Activated effector memory CD4-positive, alpha-beta T cell treated with anti-CD3 and anti-CD28 coated beads, Interleukin-2, amount 50 U/mL, for 16 hours (primary cell): ENCODE data around the gene SNRPD2.
A peak's percentile ranks its signal among the peaks of the same experiment; 100 is the strongest.

Experiments
- DNase-seq: peaks from one replicate; pipeline ENCODE4 v3.0.0-alpha.2; 2020

The SNRPD2 gene

DNA sequence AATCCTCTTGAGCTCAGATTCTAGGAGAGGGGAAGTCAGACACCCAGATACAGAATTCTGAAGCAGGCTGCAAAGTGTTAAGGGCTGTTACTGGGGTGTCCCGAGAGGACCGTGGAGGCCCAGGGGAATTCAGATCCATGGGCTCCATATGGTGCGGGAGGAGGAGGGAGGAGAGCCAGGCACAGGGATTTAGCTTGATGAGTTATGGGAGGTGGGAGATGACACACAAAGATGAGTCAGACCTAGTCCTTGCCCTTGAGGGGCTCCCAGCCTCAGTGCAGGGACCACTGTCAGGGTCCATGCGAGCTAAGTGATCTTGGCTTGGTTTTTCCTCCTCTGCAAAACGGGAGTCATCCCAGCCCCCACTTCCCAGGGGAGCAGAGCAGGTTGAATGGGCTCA, 38.1 kb downstream of the SNRPD2 start:
- DNase-seq, result no peak

DNA sequence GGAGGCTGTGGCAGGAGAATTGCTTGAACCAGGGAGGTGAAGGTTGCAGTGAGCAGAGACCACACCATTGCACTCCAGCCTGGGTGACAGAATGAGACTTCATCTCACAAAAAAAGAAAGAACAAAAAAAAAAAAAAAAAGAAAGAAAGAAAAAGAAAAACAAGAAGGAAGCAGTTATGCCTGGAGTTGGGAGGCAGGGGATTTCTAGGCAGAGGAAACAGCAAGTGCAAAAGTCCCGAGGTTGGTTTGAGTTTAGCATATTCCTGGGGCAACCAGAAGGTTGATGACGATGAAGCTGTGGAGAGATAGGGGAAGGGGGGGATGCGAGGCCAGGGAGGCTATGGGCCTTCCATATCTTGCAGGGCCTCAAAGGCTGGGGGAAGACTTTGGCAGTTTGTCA, 41.0 kb downstream of the SNRPD2 start:
- no peak for DNase-seq

DNA sequence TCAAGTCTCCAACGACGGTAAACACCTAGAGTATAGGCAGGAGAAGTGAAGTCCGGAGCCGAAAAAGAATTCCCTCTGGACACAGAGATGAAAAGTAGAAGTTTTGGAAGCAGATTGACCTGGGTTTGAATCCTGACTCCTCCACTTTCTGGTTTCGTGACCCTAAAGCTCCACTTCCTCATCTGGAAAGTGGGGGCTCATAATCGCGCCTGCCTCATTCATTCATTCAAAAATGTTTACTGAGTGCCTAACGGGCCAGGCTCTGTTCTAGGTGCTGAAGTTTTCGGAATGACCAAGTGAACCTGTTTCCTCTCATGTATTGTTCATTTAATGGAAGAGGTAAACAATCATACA, 45.4 kb downstream of the SNRPD2 start:
- DNase-seq, result no peak

DNA sequence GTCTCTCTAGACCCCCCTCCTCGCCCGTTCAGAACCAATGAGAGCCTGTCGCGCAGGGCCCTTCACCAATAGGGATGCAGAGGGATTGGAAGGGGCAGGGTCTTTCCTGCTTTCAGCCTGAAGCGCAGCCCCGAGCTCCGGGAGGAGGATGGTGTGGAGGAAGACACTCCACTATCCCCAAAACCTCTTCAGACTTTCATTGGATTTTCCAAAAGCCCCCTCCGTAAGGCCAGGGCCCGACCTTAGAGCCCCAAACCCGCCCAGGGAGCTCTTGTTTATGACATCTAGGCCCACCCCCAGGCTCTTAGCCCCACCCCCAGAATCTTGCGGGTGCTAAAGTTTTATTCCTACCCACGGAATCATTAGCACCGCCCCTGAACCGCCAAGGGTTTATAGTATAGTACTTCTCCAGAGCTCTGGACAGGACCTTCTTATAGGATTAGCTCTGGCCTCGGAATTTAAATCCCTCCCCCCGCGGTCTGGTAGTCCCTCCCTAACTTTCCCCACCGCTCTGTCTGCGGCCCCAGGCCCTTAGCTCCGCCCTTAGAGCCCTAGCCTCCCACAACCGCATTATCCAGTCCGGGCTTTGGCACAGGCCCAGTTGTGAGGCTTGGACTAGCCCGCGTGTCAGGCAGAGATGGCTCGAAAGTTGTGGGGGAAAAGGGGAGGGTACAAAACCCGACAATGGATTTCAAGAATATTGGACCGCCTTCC, 46.0 kb downstream of the SNRPD2 start:
- DNase-seq, result peak; percentile 91

DNA sequence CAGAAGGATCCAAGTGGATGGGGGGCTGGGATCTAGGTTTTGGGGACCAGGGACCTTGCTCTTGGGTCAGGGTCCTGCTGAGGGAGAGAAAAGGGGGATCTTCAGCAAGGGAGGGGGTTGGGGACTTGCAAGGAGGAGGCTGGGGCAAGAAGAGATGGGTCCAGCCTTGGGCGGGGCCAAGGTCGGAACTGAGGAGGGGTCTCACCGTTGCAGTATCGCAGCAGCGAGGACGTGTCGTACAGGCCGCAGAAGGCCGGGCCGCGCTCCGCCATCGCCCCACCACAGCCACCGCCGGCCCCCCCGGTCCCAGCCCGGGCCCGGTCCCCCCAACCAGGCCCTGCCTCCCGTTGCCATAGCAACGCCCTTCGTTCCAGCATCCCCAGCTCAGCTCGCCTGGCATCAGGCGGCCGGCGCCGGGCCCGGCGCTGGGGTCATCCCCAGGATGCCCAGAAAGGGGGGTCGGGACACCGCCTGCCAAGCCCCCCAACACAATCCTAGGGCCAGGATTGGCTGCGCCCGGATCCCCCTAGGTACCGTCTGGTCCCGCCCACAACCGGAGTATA, 46.6 kb downstream of the SNRPD2 start:
- no peak for DNase-seq

DNA sequence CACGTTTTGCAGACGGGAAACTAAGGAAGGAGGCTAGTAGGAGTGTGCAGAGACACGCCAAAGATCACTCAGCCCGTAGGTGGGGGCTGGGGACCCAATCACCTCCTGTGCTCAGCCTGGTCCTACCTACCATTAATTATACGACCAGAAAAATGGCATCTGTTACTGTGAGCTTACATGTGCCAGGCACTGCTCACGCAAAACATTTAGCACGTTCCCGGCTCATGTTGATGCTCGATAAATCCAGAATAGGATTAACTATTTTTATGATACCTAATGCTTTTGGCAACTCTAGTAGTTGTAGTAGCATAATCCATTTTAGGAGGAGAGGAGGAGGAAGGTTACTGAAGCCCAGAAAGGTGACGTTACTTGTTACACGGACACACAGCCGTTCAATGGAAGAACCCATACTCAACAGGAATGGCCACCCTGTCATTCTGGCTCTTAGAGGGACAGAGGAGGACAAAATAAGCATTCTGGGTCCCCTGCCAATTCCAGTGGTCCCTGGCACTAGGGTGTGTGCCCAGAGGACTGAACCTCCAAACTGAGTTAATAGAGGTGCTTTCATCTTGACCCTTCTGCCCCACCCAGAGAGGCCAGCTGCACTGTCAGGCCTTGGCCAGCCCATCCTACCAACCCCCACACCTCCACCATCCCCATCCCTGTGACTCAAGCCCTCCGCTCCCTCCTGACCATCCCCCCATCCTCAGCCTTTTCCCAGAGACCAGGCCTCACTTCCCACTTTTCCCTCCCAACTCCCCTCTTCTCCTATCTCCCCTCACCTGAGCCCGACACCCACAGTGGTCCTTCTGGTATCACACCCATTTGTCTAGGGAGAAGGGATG, 47.6 kb downstream of the SNRPD2 start:
- no peak for DNase-seq

DNA sequence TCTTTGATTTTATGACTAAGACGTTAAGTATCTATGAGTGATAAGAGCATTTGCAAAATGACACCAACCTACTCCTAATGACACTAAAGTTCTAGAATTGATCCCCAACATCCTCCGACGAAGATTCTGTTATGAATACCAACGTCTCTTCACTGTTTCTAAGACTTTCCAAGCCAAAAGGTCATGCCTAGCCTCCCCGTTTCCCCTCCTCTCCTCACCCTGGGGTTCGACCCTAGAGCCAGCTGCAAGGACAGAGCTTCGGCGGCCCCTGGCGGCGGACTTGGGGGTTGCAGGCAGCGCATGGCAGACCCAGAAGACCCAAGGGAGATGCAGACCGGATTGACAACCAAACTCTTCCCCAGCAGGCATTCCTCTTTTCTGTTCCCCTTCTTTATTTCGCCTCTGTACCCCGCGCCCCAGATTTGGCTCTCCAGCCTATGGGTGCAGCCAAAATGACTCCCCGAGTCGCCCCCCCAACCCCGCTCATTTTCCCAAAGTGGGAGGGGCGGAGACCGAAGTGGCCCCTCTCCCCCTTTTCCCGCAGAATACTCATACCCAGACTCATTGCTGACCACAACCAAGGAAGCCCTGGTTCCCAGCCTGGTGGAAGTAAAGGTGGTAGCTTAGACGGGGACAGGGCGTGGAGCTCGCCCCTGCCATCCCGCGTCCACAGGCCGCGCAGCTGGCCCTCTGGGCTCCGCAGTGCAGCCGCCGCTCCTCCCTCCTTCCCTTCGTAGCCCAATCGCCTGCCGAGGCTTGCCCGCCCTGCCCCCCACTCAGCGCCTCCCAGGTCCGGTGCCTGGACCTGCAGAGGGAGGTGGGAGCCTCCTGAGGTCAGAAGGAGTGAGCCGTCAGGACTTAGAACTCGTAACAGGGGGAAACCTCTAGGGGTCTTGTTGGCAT, 48.5 kb downstream of the SNRPD2 start:
- DNase-seq, result peak; percentile 97

DNA sequence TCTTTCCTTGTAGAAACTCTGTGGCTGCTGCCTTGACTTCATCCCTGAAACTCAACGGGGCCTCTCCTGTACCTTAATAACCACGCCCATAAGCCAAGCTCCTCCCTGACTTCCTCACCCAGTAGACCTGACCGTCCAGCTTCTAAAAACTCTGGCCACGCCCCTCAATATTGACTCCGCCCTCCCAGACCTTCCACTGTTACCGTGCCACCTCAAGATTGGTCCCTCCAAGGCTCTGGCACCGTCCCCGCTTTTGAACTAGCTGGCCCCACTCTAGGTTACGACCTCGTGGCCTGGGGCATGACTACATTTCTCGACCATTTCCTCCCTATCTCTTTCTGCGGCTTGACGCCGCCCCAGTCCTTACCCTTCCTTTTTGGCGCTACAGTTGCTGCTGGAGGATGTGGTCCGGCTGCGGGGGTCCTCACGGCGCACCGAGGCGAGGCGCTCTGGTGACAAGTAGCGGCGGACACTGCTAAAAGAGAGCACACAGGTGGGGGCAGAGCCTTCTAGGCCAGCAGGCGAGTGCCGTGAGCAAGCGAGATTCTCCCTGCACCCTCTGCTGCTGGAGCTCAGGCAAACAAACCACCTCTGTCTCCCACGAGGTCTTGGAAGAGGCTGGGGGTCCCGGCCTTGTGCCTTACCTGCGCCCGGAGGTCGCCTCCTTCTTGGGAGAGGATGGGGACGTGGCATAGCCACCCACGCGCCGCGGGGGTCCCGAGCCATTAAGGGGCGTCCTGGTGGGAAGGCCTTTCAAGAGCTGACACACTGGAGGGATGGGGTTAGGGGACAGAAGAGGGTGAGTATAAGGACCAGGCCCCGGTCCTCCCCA, 50.3 kb downstream of the SNRPD2 start:
- DNase-seq, result peak; percentile 90

DNA sequence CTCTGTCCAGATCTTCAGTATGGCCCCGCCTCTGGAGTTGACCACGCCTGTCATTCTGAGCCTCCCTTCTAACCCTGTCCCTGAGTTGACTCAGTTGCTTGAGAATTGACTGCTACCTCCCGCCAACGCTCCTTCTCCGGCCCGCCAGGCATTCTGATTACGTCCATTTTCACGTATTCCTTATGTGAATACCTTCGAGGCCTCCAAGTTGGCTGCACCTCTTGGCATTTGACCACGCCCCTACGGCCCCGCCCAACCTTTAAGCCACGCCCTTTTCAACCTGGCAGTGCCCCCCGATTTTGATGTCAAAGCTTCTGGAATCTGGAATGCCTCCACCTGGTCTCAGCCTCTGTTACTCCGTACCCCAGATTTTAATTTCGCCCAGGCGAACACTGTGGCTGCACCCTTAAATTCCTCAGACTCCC, 50.9 kb downstream of the SNRPD2 start:
- DNase-seq, result peak; percentile 77

DNA sequence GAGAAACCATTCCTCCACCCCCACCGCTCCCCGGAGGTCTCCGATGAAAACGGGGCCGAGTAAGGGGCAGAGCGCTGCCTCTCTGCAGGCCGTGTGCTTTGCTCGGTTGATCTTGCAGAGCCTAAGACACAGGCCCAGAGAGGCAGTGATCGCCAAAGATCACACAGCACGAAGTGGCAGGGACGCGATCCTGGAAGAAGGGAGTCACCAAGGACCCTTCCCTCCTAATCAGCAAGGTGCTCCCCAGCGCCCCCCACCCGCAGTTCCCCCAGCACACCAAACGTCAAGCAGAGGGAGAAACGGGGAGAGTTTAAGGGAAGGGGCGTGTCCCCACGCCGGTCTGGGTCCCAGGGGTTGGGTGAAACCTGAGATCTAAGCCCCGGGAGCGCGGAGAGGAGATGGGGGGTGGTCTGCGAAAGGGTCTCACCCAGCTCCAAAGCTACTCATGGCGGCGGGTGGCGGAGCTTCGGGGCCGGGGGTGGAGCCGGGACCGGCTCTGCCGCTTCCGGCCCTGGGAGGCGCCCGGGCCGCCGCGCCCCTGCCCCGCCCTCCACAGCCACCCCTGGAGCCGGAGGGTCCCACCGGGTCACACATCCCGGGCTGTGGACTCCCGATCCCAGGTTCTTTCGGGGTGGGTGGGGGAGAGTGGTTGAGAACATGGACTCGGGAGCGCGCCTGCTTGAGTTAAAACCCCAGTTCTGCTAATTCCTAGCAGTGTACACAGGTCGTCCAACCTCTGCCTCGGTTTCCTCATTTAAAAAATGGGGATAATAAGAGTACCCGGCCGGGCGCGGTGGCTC, 52.6 kb downstream of the SNRPD2 start, which contains the start of gene EML2:
TSS of gene EML2 (minus strand) at position 468 of the 800 bp plus-strand sequence. CDS start at position 447, 21 bp downstream.
- peak; percentile 88 for DNase-seq

DNA sequence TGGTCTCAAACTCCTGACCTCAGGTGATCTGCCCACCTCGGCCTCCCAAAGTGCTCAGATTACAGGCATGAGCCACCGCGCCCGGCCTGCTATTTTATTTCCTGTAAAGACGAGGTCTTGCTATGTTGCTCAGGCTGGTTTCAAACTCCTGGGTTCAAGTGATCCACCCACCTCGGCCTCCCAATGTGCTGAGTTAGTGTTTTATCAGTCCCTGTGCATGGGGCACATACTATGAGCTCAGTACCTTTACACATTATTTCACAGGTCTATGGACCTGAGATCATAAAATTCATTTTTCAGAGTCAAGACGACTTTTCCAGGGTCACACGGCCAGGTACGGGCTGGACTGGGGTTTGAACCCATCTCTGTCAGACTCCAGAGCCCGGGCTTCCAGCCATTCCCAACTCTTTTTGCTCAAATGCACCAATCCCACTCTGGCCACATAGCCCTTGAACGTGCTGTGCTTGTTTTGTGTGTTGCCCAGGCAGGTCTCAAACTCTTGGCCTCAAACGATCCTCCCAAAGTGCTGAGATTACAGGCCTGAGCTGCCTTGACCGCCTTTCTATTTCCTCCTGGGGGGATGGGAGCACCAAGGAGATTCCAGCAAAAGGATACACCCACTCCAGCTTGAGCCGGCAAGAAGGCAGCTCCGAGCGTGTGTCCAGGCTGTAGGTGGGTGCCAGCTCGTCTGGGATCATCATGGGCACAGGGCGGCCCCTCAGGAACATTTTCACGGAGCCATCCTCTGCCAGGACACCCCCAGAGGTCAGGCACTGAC, 53.7 kb downstream of the SNRPD2 start:
- DNase-seq, result no peak
